ENCODE data around the gene OLFML2A.

OLFML2A gene

DNA sequence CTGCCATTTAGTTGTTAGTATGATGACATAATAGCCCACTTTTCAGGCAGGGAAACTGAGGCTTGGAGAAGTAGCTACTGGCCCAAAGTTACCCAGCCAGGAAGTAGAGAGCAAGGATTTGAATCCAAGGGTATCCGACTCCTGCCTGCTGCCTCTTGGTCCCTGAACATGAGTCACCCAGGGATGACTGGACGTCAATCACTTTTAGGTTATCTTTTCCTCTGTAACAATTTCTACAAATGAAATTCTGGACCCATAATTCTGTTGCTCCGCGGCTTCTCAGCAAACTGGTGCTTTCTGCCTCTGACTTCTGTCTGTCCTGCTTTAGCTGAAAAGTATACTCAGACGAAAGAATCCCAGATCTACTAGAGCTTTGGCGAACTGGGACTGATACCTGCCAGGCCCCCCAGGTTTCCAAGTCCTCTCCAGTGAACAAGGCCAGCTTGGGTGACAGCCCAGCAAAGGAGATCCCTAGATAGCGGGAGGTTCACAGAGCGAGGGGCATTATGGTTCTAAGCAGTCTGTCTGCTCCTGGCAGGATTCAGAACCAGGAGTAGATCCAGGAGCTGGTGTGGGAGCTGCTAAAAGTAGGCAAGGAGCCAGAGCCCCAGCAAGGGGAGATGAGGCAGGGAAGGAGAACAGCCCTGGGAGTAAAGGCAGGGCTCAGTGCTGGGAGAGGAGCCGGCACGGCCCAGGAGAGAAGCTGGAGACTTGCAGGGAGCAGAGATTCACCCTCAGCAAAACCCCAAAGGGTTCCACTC, 20.6 kb downstream of the OLFML2A start:
- no peak for DNase-seq (ENCODE audit: low spot score)

DNA sequence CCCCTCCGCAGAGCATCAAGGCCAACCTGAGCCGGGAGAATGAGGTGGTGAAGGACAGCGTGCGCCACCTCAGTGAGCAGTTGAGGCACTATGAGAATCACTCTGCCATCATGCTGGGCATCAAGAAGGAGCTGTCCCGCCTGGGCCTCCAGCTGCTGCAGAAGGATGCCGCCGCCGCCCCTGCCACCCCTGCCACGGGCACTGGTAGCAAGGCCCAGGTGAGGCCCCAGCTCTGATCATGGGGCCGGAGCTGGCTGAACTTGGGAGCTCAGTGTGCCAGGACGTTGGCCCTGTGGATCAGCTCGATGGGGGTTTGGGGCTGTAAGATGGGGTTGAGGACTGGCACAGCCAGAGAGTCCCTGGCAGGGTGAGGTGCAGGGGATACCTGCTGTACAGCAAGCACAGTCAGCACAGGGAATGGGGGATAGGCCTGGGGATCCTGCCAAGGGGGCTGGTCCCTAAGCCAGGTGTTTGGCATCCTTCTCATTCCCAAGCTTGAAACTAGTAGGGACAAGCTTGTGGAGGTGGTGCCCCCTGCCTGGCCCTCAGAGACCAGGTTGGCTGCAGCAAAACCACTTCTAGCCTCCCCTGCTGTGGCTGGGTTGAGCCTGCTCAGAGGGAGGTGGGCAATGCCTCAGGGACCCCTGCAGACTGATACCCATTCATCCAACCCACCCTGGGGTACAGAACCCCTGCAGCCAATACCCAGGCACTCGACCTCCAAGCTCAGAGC, 22.5 kb downstream of the OLFML2A start:
- DNase-seq (ENCODE audit: low spot score) = no peak

DNA sequence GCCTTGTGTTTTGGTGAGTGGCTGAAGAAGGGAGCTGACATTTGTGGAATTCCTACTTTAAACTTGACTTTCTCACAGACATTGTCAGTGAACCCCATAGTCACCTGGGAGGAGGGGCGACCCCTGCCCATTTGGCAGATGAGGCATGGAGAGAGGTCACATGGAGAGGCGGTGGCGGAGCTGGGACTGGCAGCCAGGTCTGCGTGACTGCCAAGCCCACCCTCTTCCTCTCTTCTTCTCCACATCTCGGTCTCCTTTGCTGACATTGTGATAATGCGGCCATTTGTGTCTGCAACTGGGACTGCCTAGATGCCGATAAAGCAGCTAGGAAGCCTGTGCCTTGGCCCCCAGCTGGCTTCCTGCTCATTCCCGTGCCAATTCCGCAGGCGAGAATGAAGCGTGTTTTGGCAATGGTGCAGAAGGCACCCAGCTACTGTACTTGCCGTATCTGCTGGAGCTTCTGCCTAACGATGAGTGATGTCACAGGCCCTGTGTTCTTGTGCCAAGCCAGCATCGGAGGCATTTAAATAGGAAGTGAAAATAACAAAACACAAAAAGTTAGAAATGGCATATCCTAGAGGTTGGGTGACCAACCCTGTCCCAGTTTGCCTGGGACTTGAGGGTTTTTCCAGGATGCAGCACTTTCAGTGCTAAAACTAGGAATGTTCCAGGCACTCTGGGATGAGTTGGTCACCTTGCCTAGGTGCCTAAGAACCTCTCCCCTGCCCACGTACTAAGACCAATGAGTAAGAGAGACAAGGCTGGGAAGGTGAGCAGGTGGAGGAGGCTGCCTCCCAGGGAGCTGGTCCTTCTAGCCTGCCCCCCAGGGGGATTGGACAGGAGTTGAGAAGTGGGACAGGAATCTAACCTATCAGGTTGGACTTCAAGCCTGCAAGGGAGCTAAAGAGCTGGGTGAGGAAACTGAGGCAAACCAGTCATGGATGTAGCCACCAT, 23.6 kb downstream of the OLFML2A start:
- no peak for DNase-seq (ENCODE audit: low spot score)

DNA sequence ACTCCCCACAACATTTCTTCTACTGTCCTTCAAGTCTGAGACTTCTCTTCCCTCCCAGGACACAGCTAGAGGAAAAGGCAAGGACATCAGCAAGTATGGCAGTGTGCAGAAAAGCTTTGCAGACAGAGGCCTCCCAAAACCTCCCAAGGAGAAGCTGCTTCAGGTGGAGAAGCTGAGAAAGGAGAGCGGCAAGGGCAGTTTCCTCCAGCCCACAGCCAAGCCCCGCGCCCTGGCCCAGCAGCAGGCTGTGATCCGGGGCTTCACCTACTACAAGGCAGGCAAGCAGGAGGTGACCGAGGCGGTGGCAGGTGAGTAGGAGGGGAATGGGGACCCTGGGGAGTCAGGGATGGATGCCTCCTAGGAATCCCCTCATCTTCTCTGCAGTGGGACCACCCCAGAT, 24.4 kb downstream of the OLFML2A start:
- DNase-seq (ENCODE audit: low spot score) = no peak

DNA sequence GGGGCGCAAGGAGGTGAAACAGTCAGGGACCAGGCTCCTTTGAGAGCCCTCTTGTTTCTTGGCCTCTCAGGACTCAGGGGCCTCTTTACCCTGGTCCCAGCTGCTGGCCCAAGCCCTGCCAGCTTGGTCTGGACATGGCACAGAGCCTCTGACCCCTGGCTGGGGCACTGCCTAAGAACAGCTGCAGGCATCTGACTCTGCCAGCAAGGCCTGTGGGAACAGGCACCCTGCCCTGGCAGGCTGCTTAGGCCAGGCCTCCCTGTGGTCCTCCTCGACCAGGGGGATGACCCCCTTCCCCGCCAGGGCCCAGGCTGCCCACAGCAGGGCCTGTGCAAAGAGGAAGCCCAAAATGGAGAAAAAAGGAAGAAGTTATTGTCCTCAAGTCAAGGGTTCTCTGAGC, 25.5 kb downstream of the OLFML2A start:
- no peak for DNase-seq (ENCODE audit: low spot score)

DNA sequence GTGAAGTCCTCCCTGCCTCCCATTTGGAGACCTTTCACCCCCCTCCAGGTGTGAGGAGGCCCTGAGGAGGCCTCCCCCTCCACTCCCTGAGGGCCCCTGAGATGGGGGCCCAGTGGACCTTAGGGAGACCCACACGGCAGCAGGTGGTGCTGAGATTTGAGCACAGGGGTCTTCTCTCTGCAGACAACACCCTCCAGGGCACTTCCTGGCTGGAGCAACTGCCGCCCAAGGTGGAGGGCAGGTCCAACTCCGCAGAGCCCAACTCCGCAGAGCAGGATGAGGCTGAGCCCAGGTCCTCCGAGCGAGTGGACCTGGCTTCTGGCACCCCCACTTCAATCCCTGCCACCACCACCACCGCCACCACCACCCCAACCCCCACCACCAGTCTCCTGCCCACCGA, 27.0 kb downstream of the OLFML2A start:
- DNase-seq (ENCODE audit: low spot score) = no peak

DNA sequence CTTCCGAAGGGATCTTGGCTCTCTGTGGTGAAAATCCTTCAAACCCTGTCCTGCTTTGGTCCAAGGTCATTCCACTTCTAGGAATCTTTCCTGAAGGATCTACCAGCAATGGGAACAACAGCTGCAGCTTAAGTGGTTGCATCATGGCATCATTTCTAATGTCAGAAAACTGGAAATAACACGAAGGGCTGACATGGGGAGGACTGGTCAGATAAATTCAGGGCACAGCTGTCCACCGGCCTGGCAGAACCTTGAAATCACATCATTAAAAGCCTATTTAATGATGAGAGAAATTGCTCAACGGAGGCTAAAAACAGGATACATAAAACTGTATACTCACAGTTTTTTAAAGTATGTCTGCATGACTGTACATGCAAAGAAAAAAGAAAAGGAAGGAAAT, 28.3 kb downstream of the OLFML2A start:
- DNase-seq (ENCODE audit: low spot score) = no peak

DNA sequence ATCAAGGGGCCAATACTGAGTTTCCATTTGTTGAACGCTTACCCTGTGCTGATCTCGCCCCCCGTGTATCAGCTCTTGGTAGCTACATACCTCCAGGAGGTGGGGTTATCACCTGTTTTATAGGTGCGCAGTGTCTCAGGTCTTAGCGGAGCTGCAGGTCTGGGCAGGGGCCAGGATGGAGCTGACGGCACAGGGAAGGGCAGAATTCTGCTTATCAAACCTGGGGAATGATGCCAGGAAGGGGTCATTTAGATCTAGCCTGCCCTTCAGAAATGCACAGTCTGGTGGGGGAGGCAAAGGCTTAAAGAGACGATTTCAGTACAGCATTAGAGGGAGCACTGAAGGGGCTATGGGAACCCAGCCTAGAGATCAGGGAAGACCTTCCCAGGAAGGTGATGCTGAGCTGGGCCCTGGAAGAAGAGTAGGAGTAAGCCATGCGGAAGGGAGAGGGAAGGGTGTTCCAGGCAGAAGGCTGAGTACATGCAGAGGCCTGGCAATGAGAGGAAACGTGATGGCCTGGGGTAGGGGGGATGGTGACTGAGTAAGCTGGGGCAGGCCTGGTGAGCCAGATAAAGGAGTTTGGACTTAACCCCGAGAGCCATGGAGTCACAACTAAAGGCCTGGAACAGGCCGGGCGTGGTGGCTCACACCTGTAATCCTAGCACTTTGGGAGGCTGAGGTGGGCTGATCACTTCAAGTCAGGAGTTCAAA, 31.5 kb downstream of the OLFML2A start:
- no peak for DNase-seq (ENCODE audit: low spot score)

DNA sequence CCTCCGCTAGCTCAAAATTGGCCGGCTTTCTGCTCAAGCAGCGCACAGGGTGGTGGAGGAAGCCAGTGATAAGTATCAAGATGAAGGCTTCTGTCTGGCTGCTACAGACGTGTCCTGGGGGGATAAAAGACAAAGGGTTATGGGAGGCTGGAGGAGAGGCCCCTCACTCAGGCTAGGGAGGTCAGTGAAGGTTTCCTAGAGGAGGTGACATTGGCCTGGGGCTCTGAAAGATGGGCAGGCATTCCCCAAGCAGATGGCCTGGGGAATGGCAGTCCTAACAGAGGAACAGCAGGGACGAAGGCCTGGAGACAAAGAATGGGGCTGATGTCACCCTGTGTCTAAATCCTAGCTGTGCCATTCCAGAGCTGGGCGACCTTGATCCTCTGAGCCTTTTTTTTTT, 32.3 kb downstream of the OLFML2A start:
- no peak for DNase-seq (ENCODE audit: low spot score)

DNA sequence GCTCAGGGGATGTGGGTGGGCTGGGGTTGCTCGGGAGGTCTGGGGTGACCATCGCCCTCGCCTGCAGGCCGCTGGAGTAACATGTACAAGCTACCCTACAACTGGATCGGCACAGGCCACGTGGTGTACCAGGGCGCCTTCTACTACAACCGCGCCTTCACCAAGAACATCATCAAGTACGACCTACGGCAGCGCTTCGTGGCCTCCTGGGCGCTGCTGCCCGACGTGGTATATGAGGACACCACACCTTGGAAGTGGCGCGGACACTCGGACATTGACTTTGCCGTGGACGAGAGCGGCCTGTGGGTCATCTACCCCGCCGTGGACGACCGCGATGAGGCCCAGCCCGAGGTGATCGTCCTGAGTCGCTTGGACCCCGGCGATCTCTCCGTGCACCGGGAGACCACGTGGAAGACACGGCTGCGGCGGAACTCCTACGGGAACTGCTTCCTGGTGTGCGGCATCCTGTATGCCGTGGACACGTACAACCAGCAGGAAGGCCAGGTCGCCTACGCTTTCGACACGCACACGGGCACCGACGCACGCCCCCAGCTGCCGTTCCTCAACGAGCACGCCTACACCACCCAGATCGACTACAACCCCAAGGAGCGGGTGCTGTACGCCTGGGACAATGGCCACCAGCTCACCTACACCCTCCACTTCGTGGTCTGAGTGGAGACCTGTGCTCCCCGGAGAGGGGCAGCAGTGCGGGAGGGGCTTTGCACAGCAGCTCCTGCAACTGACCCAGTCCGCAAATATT, 33.0 kb downstream of the OLFML2A start:
- DNase-seq (ENCODE audit: low spot score) = no peak

DNA sequence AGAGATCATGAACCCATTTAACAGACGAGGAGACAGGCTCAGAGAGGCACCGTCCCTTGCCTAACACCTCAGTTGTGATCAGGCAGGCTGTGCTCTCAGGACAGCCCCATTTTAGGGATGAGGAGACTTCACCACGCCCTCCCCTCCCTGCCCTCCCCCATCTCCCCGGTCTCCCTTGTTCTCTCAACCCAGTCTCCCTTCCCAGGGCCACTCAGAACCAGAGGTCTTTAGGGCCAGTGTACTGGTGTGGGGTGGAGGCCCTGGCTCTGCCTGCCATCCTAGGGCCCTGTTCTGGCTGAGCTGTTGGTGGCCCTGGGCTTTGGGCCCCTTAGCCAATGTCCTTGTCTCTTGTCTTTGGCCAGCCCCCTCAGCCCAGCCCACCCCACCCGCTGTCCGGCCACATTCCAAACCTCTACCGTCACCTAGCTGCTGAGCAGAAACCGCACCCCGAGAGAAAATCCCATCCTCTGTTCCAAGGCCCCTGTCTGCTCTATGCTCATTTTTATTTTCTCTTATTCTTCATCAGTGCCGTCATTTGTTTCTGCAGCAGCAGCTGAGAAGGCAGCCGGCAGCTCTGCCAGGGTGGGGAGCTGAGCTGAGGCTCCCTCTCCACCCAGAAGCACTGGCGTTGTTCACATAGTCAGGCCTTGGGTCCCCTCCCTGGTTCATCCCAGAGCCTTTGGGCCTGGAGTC, 33.9 kb downstream of the OLFML2A start:
- no peak for DNase-seq (ENCODE audit: low spot score)

DNA sequence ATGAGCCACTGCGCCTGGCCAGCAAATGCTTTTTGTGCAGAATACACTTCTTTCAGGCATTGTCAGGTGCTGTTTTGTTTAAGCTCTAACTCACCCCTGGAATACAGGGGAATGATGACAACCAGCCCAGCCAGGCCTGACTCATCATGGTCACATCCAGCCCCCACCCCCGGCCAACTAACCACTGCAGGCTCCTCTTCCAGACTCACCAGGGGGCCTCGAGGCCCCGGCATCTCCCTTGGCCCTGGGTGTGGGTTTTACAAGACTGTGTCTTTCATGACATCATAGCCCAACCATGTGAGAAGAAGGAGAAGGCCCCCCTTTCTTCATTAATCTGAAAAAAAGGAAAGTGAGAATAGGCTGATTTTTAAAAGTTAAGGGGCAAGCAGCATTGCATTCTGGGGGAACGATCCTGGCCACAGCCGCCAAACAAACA, 35.5 kb downstream of the OLFML2A start:
- DNase-seq (ENCODE audit: low spot score) = no peak

DNA sequence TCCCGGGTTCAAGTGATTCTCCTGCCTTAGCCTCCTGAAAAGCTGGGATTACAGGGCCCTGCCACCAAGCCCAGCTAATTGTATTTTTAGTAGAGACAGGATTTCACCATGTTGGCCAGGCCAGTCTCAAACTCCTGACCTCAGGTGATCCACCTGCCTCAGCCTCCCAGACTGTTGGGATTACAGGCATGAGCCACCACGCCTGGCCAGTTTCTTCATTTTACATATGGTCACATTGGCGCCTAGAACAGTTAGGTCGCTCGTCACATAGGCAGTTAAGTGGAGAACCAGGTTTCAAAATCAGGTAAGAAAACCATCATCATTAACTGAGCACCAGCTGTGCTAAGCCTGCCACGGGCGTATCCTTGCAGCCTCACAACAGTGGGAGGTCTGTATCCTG, 36.1 kb downstream of the OLFML2A start:
- no peak for DNase-seq (ENCODE audit: low spot score)

DNA sequence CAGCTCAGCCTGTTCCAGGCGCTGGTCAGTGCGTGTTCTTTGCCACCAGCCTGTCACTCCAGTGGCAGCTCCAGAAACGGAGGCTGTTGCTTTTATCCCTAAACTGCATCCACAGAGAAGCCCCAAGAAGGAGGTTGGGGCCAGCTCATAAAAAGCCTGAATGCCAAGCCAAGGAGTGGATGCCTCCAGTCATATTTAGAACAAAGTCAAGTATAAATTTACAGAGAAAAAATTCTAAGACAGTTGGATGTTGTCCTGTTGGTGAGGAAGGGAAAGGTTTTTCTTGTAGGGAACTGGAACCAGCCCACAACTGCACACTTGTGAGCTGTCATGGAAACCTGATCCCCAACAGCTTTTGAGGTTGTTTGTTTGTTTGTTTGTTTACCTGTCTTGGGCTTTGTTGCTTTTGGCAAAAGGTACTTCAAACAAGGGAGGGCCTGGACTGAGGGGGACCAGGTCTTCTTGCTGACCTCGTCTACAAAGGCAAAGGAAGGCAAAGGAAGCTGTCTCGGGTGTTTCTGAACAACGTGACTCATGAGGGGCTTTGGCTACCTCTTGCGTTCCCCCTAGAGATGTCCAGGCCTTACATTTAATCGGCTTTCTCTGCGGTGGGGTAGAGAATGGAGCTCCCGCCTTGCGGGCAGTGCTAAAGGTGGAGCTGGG, 36.7 kb downstream of the OLFML2A start:
- no peak for DNase-seq (ENCODE audit: low spot score)

DNA sequence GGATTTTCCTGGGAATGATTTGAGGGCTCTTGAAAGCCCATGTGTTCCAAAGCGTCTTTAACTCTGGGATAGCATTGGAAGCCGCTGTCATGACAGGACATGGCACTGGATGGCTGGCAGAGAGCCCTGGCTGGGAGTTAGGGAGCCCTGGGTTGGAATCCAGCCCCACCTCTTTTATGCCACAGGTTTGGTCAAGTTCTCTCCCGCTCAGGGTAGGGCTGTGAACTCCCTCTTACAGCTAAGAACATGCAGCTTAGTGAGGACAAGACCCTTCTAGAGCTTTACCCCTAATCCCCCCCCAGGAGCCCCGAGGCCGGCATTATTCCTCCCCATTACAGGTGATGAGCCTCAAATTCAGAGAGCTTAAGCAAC, 37.2 kb downstream of the OLFML2A start:
- DNase-seq (ENCODE audit: low spot score) = no peak

DNA sequence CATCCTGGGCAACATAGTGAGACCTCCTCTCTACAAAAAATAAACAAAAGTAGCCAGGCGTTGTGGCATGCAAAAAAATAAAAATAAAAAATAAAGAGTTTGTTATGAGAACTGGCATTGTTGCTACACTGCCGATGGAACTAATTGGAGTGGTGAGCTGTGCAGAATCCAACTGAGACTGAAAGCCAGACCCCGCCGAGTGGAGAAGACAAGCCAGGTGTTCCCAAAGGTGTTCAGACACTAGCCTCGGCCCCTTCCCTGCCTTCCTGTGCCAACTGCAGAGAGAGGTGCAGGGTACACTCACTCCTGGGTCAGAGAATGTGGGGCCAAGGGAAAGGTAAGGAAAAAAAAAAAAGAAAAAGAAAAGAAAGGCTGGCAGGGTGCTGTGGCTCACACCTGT, 38.7 kb downstream of the OLFML2A start:
- DNase-seq (ENCODE audit: low spot score) = no peak

DNA sequence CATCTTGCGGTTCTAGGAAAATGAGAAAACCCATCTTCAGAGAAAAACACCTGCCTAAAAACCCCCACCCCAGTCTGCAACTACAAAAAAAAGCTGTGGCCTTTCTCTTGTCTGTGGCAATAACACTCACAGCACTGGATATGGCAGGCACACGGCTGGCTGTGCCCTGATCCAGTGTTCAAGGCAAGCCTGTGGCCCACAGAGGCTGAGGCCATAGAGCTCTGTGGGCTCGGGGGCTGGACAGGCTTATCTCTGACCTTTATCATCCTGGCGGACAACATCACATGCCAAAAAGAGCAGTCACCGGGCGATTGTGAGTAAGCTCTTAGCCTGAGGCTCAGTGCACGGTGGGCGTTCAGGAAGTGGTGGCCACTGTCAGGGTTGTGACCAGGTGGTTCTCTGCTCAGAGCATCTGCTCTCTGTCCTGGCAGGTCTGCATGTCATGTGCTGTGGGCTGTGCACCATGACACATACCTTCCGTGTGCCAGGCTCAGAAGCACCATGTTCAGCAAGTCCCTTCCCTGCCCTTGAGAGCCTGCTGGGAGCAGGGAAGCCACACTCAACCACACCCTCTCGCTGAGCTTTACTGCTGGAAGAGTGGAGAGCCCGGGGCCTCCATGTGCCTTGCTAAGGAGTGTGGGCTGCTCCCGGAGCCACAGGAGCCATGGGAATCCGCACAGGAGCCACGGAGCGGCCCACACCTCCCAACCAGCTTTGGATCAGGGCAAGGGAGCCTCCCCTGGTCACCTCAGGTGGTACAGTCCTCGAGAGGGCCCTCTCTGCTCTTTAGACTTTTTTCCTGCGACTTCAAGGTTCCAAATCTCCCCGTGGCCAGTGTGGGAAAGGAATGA, 41.7 kb downstream of the OLFML2A start:
- no peak for DNase-seq (ENCODE audit: low spot score)

DNA sequence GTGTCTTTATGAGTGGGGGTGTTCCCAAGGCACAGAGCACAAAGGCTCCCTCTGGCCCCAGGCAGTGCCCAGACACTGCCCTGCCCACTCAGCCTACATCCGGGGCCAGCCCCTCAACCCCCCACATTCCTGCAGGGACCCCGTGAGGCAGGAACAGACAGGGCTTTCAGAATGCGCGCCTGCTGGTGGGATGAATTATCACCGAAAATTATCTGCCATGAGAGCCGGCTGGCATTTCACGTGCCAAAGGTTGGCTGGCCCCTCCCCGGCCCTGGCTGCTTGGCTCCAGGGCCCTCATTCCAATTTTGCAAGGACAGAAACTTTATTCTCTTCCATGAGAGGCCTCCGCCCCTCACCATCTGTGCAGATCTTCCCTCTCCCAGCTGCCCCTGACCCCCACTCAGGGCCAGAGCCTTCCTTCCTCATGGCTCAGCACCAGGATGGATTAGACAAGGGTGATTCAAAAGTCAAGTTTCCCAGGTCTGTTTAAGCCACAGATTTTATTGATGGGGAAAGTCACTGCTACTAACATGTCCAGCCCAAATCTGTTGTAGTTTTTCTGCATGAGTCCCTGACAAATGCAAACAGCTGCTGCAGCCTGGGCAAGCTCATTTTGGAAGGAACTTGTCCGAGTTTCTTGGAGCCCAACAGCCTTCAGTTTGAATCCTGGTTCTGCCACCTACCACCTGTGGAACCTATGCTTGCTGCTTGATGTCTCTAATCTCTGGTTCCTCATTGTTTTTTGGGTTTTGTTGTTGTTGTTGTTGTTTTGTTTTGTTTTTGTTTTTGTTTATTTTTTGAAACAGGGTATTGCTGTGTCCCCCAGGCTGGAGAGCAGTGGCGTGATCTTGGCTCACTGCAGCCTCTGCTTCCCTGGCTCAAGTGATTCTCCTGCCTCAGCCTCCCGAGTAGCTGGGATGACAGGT, 44.0 kb downstream of the OLFML2A start:
- no peak for DNase-seq (ENCODE audit: low spot score)

All from kidney capillary endothelial cell (primary cell).